NCI-H446 treated with DMSO at 0.1 percent for 48 hours (cell line): ENCODE measurements around the gene CALML6.

Experiments
- DNase-seq: peaks from one replicate; lab custom pipeline; 2025; lab: John Stamatoyannopoulos, UW

The CALML6 gene

DNA sequence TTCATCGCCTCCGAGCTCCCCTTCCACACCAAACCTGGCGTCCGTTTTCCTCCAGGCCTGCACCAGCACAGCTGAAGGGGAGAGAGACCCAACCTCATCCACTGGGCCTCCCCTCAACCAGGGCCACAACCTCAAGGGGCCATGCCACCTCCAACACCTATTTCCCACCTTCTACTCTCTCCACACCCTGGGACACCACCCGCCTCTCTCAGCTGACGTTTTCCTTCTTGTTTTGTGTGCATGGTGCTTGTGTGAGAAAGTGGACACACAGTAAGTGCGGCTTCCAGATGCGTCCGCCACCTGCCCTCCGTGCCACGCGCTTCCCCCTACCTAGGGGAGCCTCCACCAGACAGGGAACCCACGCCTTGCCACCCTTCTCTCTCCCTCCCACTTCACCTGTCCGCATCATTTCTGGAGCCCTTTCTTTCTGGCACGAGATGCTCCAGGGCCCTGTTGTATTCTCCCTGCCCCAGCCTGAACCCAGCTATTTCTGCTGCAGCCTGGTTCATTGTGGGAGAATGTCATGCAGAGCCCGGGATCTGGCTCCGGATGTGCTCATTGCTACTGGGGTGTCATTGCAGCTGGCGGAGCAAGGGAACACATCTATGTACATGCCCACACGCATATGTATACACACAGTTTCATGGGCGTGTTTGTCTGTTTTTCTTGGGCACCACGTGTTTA is 22.8 kb upstream of the CALML6 start:
- no peak for DNase-seq

DNA sequence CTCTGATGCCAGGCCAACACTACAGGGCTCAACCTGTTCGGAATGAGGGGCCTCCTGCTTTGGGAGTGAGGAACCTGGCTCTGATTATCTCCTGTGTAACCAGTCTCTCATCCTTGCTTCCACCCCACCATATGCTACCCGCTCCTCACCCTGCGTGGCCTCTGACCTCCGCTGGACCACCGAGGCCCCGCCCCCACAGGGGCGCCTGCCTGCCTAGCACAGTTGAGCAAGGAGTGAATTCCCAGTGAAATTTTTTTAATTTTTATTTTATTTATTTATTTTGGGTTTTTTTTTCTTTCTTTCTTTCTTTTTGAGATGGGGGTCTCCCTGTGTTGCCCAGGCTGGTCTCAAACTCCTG is 22.3 kb upstream of the CALML6 start:
- no peak for DNase-seq

DNA sequence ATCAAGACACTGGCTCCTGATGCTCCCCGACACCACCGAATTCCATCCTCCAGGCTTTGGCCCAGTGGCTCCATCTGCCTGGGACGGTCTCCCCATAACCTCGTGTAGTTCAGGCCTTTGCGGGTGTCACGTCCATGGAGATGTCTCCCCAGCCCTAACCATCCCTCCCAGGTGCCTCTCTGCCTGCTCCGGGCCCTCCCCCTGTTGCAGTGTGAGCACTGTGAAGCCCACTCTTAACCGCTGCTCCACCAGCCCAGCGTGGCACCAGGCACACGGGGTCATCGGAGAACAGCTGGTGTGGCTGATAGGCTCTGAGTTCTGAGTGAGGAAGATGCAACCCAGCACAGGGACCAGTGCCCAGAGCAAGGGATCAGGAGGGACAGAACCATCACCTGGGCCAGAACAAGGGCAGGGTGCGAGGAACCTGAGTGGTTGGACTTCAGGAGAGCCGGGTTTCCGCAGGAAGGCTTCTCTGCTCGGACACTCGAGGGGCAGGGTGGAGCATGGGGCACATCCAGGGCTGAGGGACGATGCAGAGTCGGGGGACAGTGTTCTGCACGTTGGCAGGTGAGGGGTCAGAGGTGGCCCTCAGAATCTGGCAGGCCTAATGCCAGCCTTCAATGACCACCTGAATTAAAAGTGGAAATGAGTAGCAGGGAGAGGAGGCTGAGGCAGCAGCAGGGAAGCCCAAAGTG is 21.6 kb upstream of the CALML6 start:
- DNase-seq: no peak

DNA sequence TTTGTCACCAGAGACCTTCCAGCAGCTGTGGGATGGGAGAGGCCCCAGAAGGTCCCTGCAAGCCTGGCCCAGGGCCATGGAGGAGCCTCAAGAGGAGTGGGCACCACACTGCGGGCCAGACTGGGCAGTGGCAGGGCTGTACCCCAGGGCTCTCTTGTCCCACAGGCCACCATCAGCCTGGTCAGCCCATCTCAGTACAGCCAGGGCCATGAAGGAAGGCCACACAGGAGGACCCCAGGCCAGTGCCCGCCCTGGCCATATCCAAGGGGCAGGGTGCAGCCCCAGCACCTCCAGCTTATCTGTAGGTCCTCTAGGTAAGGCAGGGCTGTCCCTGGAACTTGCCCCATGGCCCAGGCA is 21.1 kb upstream of the CALML6 start:
- DNase-seq: no peak

GRCh38 chr1:1894354-1895059 is 20.6 kb upstream of the CALML6 start:
- no peak for DNase-seq

DNA sequence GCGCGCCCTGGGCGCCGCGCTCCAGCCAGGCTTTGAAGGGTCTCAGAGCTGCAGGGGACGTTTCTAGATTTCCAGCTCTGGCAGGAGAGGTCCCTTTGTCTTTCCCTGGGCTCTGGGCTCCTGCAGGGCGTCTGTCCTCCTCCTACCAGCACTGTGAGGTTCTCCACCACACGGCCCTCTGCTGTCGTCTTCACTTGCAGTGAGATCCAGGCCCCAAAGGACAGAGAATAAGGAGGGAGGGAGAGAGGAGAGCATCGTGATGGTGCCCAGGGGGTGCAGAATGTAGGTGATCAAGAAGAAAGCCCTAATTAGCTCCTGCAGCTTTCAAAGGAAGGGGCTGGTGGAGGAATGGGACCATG is 20.0 kb upstream of the CALML6 start:
- no peak for DNase-seq

- DNase-seq: no peak
These were observed 19.4 kb upstream of the CALML6 start for GRCh38 chr1:1895456-1896336.

- no peak for DNase-seq
These were observed 16.7 kb upstream of the CALML6 start for GRCh38 chr1:1898246-1898933.

- no peak for DNase-seq
These were observed 15.6 kb upstream of the CALML6 start for GRCh38 chr1:1899266-1899966.

DNA sequence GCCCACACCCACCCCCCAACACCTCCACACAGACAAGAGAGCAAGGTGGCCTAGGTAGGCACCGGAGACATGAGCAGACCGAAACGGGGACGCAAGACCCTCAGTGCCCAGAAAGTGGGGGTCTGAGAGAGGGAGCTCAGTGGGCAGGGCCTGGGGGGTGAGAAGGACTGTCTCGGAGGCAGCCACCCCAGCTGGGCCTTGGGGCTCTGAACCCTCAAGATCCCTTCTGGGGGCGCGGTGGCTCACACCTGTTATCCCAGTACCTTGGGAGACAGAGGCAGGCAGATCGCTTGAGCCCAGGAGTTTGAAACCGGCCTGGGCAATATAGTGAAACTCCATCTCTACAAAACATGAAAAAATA is 15.1 kb upstream of the CALML6 start:
- no peak for DNase-seq

DNA sequence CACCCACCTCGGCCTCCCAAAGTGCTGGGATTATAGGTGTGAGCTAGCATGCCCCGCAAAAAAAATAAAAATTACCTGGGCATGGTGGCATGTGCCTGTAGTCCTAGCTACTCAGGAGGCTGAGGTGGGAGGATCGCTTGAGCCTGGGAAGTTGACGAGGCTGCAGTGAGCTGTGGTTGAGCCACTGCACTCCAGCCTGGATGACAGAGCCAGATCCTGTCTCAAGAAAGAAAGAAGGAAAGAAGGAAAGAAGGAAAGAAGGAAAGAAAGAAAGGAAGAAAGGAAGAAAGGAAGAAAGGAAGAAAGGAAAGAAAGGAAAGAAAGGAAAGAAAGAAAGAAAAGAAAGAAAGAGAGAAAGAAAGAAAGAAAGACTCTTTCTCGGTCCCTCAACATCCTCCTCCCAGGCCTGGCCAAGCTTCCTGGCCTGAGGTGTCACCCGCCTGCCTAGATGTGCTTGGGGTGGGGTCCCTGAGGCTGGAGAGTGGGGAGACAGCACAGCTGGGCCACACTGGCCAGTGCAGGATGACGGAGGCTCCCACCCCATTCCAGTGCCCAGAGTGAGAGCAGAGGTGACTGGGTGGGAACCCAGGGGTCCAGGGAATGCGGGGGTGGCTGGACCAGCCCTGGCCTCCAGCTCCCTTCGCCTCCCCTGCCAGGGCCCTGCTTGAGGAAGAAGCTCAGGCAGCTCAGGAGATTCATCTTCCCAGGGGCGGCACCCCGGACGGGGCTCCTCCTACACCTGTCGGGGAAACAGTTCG is 14.0 kb upstream of the CALML6 start:
- DNase-seq: no peak

DNA sequence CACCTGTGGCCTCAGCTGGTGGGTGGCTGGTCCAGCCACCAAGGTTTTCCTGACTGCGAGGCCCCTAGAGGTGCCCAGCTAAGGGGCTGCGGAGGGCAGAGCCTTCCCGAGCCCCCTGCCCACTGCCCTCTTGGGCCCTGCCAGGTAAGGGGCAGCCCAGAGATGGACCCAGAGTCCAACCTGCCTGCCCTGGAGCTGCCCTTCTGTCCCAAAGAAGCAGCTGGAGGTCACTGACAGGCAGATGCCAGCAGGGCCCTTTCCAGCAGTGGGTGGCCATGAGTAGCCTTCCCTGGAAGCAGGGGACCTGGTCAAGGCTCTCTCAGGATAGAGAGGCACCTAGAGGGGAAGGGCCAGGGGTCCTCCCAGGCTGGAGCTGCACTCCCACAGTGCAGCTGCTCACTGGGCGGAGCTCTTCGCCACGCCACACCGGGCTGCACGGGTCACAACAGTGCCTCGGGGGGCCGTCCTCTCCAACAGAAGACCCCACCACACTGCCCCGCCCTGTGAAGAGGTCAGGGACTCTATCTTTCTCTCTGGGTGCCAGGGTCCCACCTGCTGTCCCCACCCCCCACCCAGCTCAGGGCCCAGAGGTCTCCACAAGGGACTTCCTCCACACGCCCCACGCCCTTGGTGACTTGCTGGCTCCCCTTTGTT is 13.3 kb upstream of the CALML6 start:
- DNase-seq: no peak

GRCh38 chr1:1903224-1903623 is 11.8 kb upstream of the CALML6 start:
- DNase-seq: no peak

- DNase-seq: peak; percentile 36
These were observed 8.6 kb upstream of the CALML6 start for GRCh38 chr1:1906185-1907097.

DNA sequence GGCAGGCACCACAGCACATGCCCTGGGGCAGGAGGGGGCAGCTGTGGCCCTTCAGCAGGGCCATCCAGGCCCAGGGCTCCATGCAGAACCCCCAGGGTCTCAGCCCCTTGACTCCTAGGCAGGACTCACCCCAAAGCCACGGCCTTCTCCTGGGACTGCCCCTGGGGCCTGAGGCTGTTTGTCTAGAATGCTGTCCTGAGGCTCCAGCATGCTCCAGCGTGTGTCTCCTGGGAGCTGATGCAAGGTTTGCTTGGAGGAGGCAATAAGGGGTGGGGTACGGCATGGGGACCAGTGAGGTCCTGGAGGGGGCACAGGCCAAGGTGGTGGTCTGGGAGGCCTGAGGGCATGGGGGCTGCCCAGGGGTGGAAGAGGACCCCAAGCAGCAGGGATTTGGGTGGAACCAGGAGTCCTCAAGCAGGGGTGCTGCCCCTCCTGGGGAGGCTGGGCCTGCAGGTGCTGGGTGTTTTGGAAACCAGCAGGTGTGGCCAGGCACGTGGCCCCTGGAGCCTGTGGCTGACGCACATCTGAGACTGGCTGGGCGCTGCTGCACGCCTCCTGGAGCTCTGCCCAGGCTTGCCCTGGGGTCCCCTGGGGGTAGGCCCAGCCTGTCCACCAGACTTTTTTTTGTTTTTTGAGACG is 7.8 kb upstream of the CALML6 start:
- no peak for DNase-seq

- DNase-seq: no peak
These were observed 6.6 kb upstream of the CALML6 start for GRCh38 chr1:1908506-1908791.

- no peak for DNase-seq
These were observed 5.0 kb upstream of the CALML6 start for GRCh38 chr1:1910033-1910465.

GRCh38 chr1:1910651-1911331 is 4.3 kb upstream of the CALML6 start:
- DNase-seq: no peak
